Measurements from ENCODE around the gene RELN.

Gene RELN

GRCh38 chr7:103632005-103632639, 357.3 kb downstream of the RELN start:
- no peak for DNase-seq (ENCODE audit: low read depth)

DNA sequence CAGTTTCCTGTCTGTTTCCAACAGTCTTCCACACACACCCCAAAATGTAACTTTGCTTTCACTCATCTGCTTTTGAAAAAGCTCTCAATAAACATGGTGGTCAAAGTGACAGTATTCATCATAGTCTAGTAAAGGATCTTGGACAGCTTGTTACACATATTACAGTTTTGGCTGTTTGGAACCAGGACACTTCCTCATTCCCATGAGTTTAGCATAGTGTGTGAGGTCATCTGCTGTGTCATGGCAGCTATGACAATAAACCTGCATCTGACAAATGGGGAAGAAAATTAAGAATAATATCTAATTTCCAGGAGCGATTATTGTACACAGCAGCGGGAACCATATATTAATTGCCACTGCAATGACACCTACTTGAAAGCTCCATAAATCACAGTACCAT, 359.1 kb downstream of the RELN start:
- no peak for DNase-seq (ENCODE audit: low read depth)

GRCh38 chr7:103628742-103629141, 360.7 kb downstream of the RELN start:
- DNase-seq (ENCODE audit: low read depth): no peak

GRCh38 chr7:103626776-103627175, 362.7 kb downstream of the RELN start:
- DNase-seq (ENCODE audit: low read depth): no peak

DNA sequence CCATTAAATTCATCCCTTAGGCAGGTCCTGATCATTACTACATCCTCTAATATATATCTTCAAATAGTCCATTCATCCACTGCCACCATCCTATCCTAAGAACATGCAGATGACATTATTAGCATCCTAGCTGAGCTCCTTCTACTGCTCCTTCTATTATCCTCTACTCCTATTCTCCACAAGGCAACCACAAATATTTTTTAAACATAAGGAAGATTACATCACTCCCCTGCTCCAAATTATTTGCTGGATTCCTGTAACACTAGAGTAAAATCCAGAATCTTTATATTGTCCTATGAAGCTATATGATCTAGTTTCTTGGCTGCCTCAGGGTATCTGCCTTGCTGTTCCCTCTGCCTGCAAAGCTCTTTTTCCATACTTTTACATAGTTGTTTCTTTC, 367.2 kb downstream of the RELN start:
- DNase-seq (ENCODE audit: low read depth): no peak

DNA sequence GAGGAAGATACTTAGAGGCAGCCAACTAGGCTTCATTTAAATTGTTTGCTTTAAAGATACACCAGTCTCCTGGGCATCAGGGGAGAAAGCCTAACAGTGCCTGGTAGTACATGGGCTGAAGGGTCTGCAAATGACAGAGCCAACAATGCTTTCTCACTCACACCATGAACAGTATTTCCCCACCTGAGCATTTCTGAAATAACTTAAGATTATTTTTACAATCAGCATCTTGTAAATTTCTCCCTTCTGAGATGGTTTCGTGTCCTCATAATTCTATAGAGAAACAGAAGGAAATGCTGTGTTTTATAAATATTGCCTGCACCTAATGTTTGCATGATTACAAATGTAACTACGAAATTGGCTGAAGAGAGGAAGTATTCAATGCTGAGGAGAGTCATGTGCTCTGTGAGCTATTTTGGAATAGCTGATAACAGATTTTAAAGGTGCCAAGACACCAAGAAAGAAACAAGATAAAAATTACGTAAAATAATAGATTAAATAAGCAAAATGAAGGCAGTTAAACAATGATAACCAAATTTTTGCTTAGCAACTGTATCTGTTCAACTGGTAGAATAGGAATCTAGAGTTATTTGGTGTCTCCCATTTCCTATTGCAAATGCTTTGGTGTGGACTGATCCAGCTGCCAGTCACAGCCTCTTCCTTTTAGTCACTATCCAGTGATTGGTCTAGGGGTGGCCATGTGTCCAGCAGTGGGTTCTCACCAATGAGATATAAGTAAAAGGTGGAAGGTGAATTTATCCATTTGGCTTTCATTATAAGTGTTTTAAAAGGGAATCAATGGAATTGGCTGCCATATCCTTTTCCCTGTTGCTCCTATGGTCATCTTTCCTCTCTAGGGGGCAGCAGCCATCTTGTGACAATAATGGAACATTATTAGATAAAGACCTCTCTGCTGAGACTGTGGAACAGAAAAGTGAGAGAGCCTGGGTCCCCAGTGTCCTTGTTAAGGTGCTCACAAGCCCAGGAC, 375.5 kb downstream of the RELN start:
- no peak for DNase-seq (ENCODE audit: low read depth)

DNA sequence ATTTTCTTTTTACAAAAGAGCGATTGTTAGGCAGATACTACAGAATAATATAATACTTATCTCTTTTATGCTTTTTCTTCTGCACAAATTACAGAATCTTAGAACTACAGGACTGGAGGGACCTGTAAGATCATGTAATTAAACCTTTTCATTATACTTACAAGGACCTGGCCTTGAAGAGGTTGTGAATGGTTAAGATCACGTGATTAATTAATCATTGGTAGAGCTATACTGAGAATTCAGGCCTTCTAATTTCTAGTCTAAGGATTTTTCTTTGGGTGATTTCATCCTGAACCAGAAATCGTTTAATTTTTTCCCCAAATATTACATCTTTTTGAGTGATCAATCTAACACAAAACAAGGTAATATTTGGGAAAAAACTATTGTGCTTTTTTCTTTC, 379.7 kb downstream of the RELN start:
- DNase-seq (ENCODE audit: low read depth): no peak

GRCh38 chr7:103605640-103606039, 383.8 kb downstream of the RELN start:
- no peak for DNase-seq (ENCODE audit: low read depth)

DNA sequence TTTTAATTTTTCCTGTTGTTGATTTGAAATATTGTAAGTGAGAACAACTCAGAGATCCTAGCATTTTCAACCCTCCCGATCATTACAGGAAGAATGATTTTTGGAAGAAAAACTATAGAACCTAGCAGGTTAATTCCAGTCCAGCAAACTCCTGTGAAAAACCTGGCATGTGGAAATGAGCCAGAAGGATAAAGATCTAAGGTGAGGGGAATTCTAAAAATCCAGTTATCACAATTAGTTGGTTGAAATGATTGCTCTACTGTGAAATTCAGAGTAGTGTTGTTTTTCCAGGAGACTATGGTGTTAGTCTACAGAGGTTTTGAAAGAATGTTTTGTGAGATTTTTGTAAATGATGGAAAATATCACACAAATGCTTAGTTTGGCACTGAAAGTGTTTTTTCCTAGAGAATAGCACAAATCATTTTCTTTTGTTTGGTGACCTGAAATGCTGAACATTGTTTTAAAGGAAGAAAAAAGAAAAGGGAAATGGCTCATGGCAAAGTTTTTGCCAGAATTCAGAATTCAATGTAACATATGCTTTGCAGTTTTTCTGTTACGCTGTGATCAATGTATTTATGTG, 391.0 kb downstream of the RELN start:
- DNase-seq (ENCODE audit: low read depth): no peak

- no peak for DNase-seq (ENCODE audit: low read depth)
Observed at GRCh38 chr7:103597606-103598005, 391.9 kb downstream of the RELN start.

- DNase-seq (ENCODE audit: low read depth): no peak
Observed at GRCh38 chr7:103594186-103594585, 395.3 kb downstream of the RELN start.

GRCh38 chr7:103593691-103594090, 395.8 kb downstream of the RELN start:
- DNase-seq (ENCODE audit: low read depth): no peak

- no peak for DNase-seq (ENCODE audit: low read depth)
Observed at GRCh38 chr7:103592844-103593243, 396.6 kb downstream of the RELN start.

DNA sequence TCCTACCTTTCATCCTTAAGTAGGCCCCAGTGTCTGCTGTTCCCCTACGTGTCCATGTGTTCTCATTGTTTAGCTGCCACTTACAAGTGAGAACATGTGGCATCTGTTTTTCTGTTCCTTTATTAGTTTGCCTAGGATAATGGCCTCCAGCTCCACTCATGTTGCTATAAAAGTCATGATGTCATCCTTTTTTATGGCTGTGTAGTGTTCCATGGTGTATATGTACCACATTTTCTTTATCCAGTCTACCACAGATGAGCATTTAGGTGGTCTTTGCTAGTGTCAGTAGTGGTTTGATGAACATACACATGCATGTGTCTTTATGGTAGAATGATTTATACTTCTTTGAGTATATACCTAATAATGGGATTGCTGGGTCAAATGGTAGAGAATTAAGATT, 397.3 kb downstream of the RELN start:
- DNase-seq (ENCODE audit: low read depth): no peak

GRCh38 chr7:103580031-103580430, 409.4 kb downstream of the RELN start:
- DNase-seq (ENCODE audit: low read depth): no peak

GRCh38 chr7:103577059-103577458, 412.4 kb downstream of the RELN start:
- no peak for DNase-seq (ENCODE audit: low read depth)

GRCh38 chr7:103576641-103577040, 412.8 kb downstream of the RELN start:
- DNase-seq (ENCODE audit: low read depth): no peak

GRCh38 chr7:103574576-103574975, 414.9 kb downstream of the RELN start:
- no peak for DNase-seq (ENCODE audit: low read depth)

- DNase-seq (ENCODE audit: low read depth): no peak
Observed at GRCh38 chr7:103573479-103574058, 415.9 kb downstream of the RELN start.

- no peak for DNase-seq (ENCODE audit: low read depth)
Observed at GRCh38 chr7:103571586-103571985, 417.9 kb downstream of the RELN start.

DNA sequence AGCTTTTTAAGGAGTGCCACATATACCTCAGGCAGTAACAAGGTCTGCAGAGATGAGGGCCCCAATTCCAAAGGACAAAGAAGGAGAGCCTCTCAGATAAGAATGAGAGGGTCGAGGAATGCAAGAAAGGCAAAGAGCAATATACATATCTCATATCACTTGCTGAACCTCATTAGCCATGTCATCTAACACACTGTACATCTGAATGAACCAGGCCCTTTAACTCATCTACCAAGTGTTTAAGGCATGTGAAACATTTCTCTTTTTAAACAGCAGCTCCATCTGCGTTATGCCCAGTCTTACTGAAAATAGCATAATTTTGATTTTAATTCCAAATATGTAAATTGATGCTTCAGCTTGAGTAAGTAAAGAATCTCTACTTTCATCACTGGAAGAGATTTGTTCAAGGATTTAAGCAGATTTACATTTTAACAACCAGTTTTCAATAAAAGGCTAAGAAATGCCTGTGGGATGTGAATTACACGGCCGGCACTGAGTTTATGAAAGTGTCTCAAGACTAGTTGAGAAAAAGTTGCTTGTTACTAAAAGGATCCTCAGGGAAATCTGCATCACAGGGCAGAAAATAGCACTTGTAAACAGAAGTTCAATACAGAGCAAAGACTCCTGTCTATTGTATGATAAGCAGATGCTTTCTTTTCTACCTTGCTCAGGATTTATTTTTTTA, 419.7 kb downstream of the RELN start:
- no peak for DNase-seq (ENCODE audit: low read depth)

DNA sequence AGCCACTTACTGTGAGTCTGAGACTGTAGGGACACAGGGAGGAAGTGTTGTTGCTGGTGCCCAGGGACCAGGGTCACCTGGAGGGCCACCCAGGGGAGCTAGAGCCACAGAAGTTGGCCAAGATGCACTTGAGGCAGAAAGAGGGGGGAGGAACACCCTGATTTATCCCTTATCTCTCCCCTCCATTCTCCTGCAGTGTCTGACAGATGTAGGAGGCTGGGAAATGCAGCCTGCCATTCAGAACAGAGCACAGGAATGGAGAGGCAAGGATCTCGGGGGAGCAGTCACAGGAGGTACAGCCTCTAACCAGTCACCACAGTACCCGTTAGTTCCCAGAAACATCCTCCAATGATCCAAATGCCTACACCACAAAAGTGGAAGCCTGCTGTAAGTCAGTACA, 425.0 kb downstream of the RELN start:
- no peak for DNase-seq (ENCODE audit: low read depth)
